H1 (cell line): ENCODE data around the gene P2RY14. TPM values are rescaled to one million over a fixed set of nuclear protein-coding genes. Genes with fewer than 3 reads are reported as not detected.

Experiments used
- NANOG ChIP-seq: IDR thresholded peaks from 2 replicates; pipeline ENCODE4 v1.6.1; 2011; ENCODE audit warnings: low read length, low read depth, mild to moderate bottlenecking, inconsistent platforms; ENCODE audit not compliant: insufficient read depth, poor library complexity, severe bottlenecking
- SP2 ChIP-seq: IDR thresholded peaks from 2 replicates; pipeline ENCODE4 v1.6.1; 2012; ENCODE audit warnings: mild to moderate bottlenecking, low read length, inconsistent platforms
- polyA plus RNA-seq, 7 experiments: library from polyadenylated mRNA; depleted of rRNA in 3 of 7; stranded (reverse) in 5 of 7; unstranded in 2 of 7; fragments of >200 nt in 5 of 7; fragments of 200-250 nt in 2 of 7; gene quantifications; 1 replicate in 5 of 7; 2 replicates in 1 of 7; 4 replicates in 1 of 7; pipeline versions ENCODE4 v1.2.1 to v1.2.3, GENCODE V29; 2011 to 2013; ENCODE audit warnings: missing spikeins in 2 of 7, mixed read lengths in 2 of 7
- total RNA-seq: library from RNA; stranded (reverse); fragmentation: NEBNext Ultra II Directional; extraction: Animal tissue kit (Norgen Biotek cat#: 25700); gene quantifications from 2 replicates; pipeline ENCODE4 v1.2.1, GENCODE V29; 2021

The P2RY14 gene
- total and polyA plus RNA-seq, 2 of the 8 experiments (the other 6 are each of a cell fraction or from before 2014, with no cell fraction given), result not detected

DNA sequence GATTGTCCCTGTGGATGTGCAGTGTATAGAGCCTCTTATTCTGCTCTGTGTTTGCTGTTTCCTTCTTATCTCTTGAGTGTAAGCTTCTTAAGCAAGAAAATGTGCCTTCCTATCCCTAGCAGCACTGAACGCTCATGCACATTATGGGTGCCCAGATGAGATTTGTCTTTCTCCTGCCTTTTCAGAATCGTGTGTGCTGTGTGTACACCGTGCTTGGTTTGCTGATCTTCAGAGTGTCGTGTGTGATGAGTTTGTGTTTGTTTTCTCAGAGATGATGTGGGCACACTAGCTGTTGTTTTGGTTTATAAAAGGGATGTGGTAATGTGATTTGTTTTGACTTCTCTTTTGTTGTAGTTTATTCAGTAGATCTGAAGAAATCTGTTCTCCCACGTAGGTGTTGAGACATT is 95.1 kb downstream of the P2RY14 start (continued):
- no peak for TF ChIP-seq NANOG
- TF ChIP-seq SP2, result no peak
